ENCODE measurements around the gene CAPN3. TPM values are rescaled to one million over a fixed set of nuclear protein-coding genes. Genes with fewer than 3 reads are reported as not detected.

CAPN3 gene
- total and polyA plus RNA-seq, 4 donors, result 19.2 to 46.7 (median 35.2) TPM

DNA sequence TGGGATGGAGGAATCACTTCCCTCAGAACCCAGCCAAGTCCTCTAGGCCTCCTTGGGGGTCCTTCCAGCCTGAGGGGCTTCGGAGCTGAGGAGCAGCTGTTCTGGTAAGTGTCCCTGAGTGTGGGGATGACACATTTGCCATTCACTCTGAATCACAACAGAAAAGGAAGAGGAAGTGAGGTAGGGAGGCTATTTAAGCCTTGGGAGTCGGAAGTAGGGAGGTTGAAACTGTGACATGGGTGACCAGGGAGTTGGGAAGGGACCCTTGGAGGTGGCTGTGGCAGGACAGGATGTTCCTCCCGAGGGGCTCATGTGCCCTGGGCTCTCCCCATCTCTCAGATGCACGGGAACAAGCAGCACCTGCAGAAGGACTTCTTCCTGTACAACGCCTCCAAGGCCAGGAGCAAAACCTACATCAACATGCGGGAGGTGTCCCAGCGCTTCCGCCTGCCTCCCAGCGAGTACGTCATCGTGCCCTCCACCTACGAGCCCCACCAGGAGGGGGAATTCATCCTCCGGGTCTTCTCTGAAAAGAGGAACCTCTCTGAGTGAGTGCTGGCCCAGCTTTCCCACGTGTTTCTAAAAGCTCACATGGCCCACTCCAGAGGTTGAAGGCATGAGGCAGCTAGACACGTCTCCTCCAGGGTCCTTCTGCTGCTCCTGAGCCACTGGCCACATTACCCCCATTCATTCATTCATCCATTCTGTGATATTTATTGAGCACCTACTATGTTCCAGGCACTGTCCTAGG is 43.3 kb downstream of the CAPN3 start:
- peaks cover 11% of the 10 kb centered on the region for H3K36me3 ChIP-seq (ENCODE audit: control insufficient read depth, insufficient read depth, low read length)
- DNase-seq (ENCODE audit: low read depth in 4 of 6, low spot score in 6 of 6), result no peak
- H3K4me1 ChIP-seq (ENCODE audit: control insufficient read depth, insufficient read depth, low read length), result no peaks in the 10 kb centered on the region
- H3K27ac ChIP-seq (ENCODE audit: low read depth, low read length), result no peak overlapping the region
- no peak overlapping the region for H3K4me3 ChIP-seq (ENCODE audit: low read depth, low read length)
- H3K9me3 ChIP-seq (ENCODE audit: control insufficient read depth, insufficient read depth, low read length), result no peaks in the 10 kb centered on the region
- whole genome bisulfite sequencing (ENCODE audit: insufficient coverage), result 89% methylated on average over 13 of the region's 15 CpGs
- no peaks in the 10 kb centered on the region for H3K27me3 ChIP-seq (ENCODE audit: control insufficient read depth, insufficient read depth, low read length)

GRCh38 chr15:42403389-42403788 is 44.1 kb downstream of the CAPN3 start:
- WGBS (ENCODE audit: insufficient coverage), result 94% methylated on average over 7 of the region's 7 CpGs
- DNase-seq (ENCODE audit: low read depth in 4 of 6, low spot score in 6 of 6), result no peak
- Histone ChIP-seq H3K9me3 (ENCODE audit: control insufficient read depth, insufficient read depth, low read length) (no peaks in the 10 kb centered on the region), H3K4me1 (ENCODE audit: control insufficient read depth, insufficient read depth, low read length) (no peaks in the 10 kb centered on the region), H3K36me3 (ENCODE audit: control insufficient read depth, insufficient read depth, low read length) (peaks cover 12% of the 10 kb centered on the region), H3K27ac (ENCODE audit: low read depth, low read length) (no peak overlapping the region), H3K27me3 (ENCODE audit: control insufficient read depth, insufficient read depth, low read length) (no peaks in the 10 kb centered on the region), H3K4me3 (ENCODE audit: low read depth, low read length) (no peak overlapping the region)

GRCh38 chr15:42404461-42405235 is 45.3 kb downstream of the CAPN3 start:
- H3K27ac ChIP-seq (ENCODE audit: low read depth, low read length), result no peak overlapping the region

DNA sequence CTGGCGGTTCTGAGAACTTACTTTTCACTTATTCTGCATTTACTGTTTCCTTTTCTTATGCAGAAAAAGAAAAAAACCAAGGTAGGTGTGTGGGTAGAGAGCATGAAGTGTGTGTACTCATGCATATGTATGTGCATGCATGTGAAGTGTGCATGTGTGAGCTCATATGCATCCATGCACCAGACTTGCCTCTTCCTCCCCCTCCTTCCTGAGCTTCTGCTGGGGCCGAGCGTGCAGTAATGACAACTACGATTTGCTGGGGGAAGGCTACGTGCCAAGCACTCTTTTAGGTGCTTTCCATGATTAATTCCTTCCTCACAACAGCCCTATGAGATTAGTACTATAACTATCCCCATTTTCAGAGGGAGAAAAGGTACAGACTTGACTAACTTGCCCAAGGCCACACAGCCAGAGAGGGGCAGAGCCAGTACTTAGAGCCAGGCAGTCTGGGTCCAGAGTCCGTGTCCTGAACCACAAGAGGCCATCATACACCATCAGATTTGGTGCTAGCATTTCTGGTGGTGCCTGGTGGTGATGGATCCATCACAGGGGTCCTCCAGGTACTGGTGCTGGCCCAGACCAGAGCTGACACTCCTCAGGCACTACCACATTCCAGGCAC is 46.7 kb downstream of the CAPN3 start:
- Histone ChIP-seq H3K27ac (ENCODE audit: low read depth, low read length) (no peak overlapping the region), H3K9me3 (ENCODE audit: control insufficient read depth, insufficient read depth, low read length) (no peaks in the 10 kb centered on the region), H3K4me1 (ENCODE audit: control insufficient read depth, insufficient read depth, low read length) (no peaks in the 10 kb centered on the region), H3K4me3 (ENCODE audit: low read depth, low read length) (no peak overlapping the region), H3K27me3 (ENCODE audit: control insufficient read depth, insufficient read depth, low read length) (no peaks in the 10 kb centered on the region), H3K36me3 (ENCODE audit: control insufficient read depth, insufficient read depth, low read length) (peaks cover 27% of the 10 kb centered on the region)
- 66% methylated on average over 5 of the region's 6 CpGs for WGBS (ENCODE audit: insufficient coverage)
- DNase-seq (ENCODE audit: low read depth in 4 of 6, low spot score in 6 of 6), result no peak

More at GRCh38 chr15:42404461-42405235, 45.3 kb downstream of the CAPN3 start:
- WGBS (ENCODE audit: insufficient coverage), result 83% methylated on average over 10 of the region's 12 CpGs
- H3K27me3 ChIP-seq (ENCODE audit: control insufficient read depth, insufficient read depth, low read length), result no peaks in the 10 kb centered on the region
- DNase-seq (ENCODE audit: low read depth in 4 of 6, low spot score in 6 of 6), result peak in 1 of 6 donors; percentile 32
- H3K36me3 ChIP-seq (ENCODE audit: control insufficient read depth, insufficient read depth, low read length), result peaks cover 16% of the 10 kb centered on the region
- H3K4me1 ChIP-seq (ENCODE audit: control insufficient read depth, insufficient read depth, low read length), result no peaks in the 10 kb centered on the region
- no peak overlapping the region for H3K4me3 ChIP-seq (ENCODE audit: low read depth, low read length)
- no peaks in the 10 kb centered on the region for H3K9me3 ChIP-seq (ENCODE audit: control insufficient read depth, insufficient read depth, low read length)

DNA sequence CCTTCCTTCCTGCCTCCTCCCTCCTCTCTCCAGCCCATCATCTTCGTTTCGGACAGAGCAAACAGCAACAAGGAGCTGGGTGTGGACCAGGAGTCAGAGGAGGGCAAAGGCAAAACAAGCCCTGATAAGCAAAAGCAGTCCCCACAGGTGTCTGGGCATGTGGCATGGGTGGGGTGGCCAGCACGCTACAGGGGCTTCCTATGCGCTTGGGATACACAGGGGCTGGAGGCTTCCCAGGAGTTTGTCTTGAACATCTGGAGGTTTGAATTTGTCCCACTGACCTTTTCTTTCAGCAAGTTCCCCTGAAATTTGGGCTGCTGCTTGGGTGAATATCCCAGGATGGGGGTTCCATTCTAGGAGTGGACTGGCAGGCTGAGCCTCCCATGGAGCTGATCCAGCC is 48.9 kb downstream of the CAPN3 start:
- no peak overlapping the region for H3K4me3 ChIP-seq (ENCODE audit: low read depth, low read length)
- H3K9me3 ChIP-seq (ENCODE audit: control insufficient read depth, insufficient read depth, low read length), result no peaks in the 10 kb centered on the region
- no peak overlapping the region for H3K27ac ChIP-seq (ENCODE audit: low read depth, low read length)
- H3K4me1 ChIP-seq (ENCODE audit: control insufficient read depth, insufficient read depth, low read length), result no peaks in the 10 kb centered on the region
- peaks cover 26% of the 10 kb centered on the region for H3K36me3 ChIP-seq (ENCODE audit: control insufficient read depth, insufficient read depth, low read length)
- 100% methylated on average over 2 of the region's 4 CpGs for WGBS (ENCODE audit: insufficient coverage)
- no peaks in the 10 kb centered on the region for H3K27me3 ChIP-seq (ENCODE audit: control insufficient read depth, insufficient read depth, low read length)
- DNase-seq (ENCODE audit: low read depth in 4 of 6, low spot score in 6 of 6), result no peak

DNA sequence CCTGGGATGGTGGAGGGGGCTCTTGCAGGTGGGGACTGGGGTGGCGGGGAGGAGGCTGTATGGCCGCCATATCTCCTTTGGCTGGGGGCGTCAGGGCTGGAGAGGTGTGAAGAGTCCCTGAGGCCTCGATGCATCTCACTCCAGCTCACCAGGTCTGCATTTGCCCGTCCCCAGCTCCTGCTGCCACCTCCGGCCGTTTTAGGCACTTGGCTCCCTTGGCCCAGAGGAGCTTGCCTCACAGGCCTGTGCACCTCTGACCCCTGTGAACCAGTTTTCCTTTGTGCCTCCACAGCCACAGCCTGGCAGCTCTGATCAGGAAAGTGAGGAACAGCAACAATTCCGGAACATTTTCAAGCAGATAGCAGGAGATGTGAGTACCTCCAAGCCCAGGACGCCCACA is 49.7 kb downstream of the CAPN3 start:
- Histone ChIP-seq H3K9me3 (ENCODE audit: control insufficient read depth, insufficient read depth, low read length) (no peaks in the 10 kb centered on the region), H3K27ac (ENCODE audit: low read depth, low read length) (no peak overlapping the region), H3K27me3 (ENCODE audit: control insufficient read depth, insufficient read depth, low read length) (no peaks in the 10 kb centered on the region), H3K4me1 (ENCODE audit: control insufficient read depth, insufficient read depth, low read length) (no peaks in the 10 kb centered on the region), H3K36me3 (ENCODE audit: control insufficient read depth, insufficient read depth, low read length) (peaks cover 26% of the 10 kb centered on the region), H3K4me3 (ENCODE audit: low read depth, low read length) (no peak overlapping the region)
- 89% methylated on average over 7 of the region's 9 CpGs for WGBS (ENCODE audit: insufficient coverage)
- no peak for DNase-seq (ENCODE audit: low read depth in 4 of 6, low spot score in 6 of 6)

DNA sequence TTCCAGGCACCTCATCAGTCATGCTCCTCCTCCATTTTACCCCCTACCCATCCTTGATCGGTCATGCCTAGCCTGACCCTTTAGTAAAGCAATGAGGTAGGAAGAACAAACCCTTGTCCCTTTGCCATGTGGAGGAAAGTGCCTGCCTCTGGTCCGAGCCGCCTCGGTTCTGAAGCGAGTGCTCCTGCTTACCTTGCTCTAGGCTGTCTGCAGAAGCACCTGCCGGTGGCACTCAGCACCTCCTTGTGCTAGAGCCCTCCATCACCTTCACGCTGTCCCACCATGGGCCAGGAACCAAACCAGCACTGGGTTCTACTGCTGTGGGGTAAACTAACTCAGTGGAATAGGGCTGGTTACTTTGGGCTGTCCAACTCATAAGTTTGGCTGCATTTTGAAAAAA is 52.6 kb downstream of the CAPN3 start:
- H3K27ac ChIP-seq (ENCODE audit: low read depth, low read length), result no peak overlapping the region
- no peaks in the 10 kb centered on the region for H3K9me3 ChIP-seq (ENCODE audit: control insufficient read depth, insufficient read depth, low read length)
- peaks cover 44% of the 10 kb centered on the region for H3K36me3 ChIP-seq (ENCODE audit: control insufficient read depth, insufficient read depth, low read length)
- 99% methylated on average over 6 of the region's 7 CpGs for WGBS (ENCODE audit: insufficient coverage)
- H3K4me1 ChIP-seq (ENCODE audit: control insufficient read depth, insufficient read depth, low read length), result no peaks in the 10 kb centered on the region
- no peaks in the 10 kb centered on the region for H3K27me3 ChIP-seq (ENCODE audit: control insufficient read depth, insufficient read depth, low read length)
- no peak overlapping the region for H3K4me3 ChIP-seq (ENCODE audit: low read depth, low read length)
- no peak for DNase-seq (ENCODE audit: low read depth in 4 of 6, low spot score in 6 of 6)

DNA sequence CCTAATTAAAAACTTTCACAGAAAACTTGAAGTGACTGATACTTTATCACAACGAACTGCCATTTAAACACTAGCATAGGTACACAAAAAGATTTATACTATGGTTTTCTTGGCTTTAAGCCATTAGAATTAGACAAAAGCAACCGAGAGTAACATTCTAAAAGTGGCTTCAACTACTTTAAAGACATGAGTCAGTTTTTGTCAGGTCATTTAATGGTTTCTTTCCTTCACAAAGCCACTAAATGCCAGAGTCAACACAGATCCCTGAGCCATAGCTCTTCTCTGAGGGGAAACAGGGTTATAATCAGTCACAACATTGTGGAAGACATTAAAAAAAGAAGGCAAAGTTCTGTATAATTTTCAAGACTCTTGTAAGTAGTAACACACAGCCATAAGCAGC is 54.6 kb downstream of the CAPN3 start:
- no CpG with 5 or more reads among the region's 2 CpGs for WGBS (ENCODE audit: insufficient coverage)
- no peak for DNase-seq (ENCODE audit: low read depth in 4 of 6, low spot score in 6 of 6)
- no peak overlapping the region for H3K4me3 ChIP-seq (ENCODE audit: low read depth, low read length)
- no peaks in the 10 kb centered on the region for H3K27me3 ChIP-seq (ENCODE audit: control insufficient read depth, insufficient read depth, low read length)
- H3K4me1 ChIP-seq (ENCODE audit: control insufficient read depth, insufficient read depth, low read length), result no peaks in the 10 kb centered on the region
- H3K36me3 ChIP-seq (ENCODE audit: control insufficient read depth, insufficient read depth, low read length), result peaks cover 51% of the 10 kb centered on the region
- no peaks in the 10 kb centered on the region for H3K9me3 ChIP-seq (ENCODE audit: control insufficient read depth, insufficient read depth, low read length)
- H3K27ac ChIP-seq (ENCODE audit: low read depth, low read length), result no peak overlapping the region

DNA sequence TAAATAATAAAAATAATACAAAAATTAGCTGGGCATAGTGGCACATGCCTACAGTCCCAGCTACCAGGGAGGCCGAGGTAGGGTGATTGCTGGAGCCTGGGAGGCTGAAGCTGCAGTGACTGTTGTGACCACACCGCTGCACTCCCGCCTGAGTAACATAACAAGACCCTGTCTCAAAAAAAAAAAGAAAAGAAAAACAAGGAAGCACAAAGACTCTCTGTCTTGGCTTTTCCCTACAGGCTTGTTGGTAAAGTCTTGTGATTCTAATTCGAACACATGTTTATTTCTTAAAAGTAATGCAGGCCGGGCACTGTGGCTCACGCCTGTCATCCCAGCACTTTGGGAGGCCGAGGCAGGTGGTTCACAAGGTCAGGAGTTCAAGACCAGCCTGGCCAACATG is 60.1 kb downstream of the CAPN3 start:
- Histone ChIP-seq H3K36me3 (ENCODE audit: control insufficient read depth, insufficient read depth, low read length) (peaks cover 57% of the 10 kb centered on the region), H3K27me3 (ENCODE audit: control insufficient read depth, insufficient read depth, low read length) (no peaks in the 10 kb centered on the region), H3K4me3 (ENCODE audit: low read depth, low read length) (no peak overlapping the region), H3K9me3 (ENCODE audit: control insufficient read depth, insufficient read depth, low read length) (no peaks in the 10 kb centered on the region), H3K27ac (ENCODE audit: low read depth, low read length) (no peak overlapping the region), H3K4me1 (ENCODE audit: control insufficient read depth, insufficient read depth, low read length) (no peaks in the 10 kb centered on the region)
- 87% methylated on average over 3 of the region's 7 CpGs for WGBS (ENCODE audit: insufficient coverage)
- DNase-seq (ENCODE audit: low read depth in 4 of 6, low spot score in 6 of 6), result no peak
